K562 (cell line): ENCODE data around the gene MALAT1. TPM values are rescaled to one million over a fixed set of nuclear protein-coding genes. Genes with fewer than 3 reads are reported as not detected.

Source experiments
- CHCHD3 ChIP-seq: fragments of 250-450 bp; sonication (Bioruptor Pico); IDR thresholded peaks from 2 replicates; pipeline ENCODE4 v2.1.2; 2022; ENCODE audit warnings: mild to moderate bottlenecking
- EHMT2 ChIP-seq: fragments of 450-650 bp; IDR thresholded peaks from 2 replicates; pipeline ENCODE4 v1.6.1; 2018; ENCODE audit warnings: antibody characterized with exemption
- FOS ChIP-seq: IDR thresholded peaks from 3 replicates; pipeline ENCODE4 v1.6.1; 2011; ENCODE audit not compliant: insufficient read length; ENCODE audit errors: extremely low read depth
- FOXM1 ChIP-seq, 2 experiments: fragments of 450-650 bp in 1 of 2; sonication (generic) in 1 of 2; formaldehyde crosslinking in 1 of 2; IDR thresholded peaks; 2 replicates each; pipeline versions ENCODE4 v1.6.1 to v1.9.0; 2017 to 2022; ENCODE audit warnings: low read depth in 2 of 2, mild to moderate bottlenecking in 2 of 2, missing genetic modification reagents in 1 of 2, moderate library complexity in 1 of 2
- KAT2B ChIP-seq: IDR thresholded peaks from one replicate; pipeline ENCODE4 v1.6.1; 2012; ENCODE audit warnings: low read depth, mild to moderate bottlenecking, control low read depth, inconsistent platforms, low read length, moderate library complexity
- NRF1 ChIP-seq, 2 experiments: fragments of 450-650 bp; IDR thresholded peaks in 1 of 2; conservative IDR thresholded peaks in 1 of 2; 2 replicates each; pipeline ENCODE4 v1.6.1; 2014; ENCODE audit warnings: mild to moderate bottlenecking in 2 of 2
- PCBP2 ChIP-seq: fragments of 200-400 bp; formaldehyde crosslinking; IDR thresholded peaks from 2 replicates; pipeline ENCODE4 v1.6.1; 2018; ENCODE audit warnings: low read length, low read depth, mild to moderate bottlenecking, moderate library complexity; ENCODE audit not compliant: poor library complexity, severe bottlenecking
- SAFB ChIP-seq: fragments of 200-400 bp; formaldehyde crosslinking; IDR thresholded peaks from 2 replicates; pipeline ENCODE4 v1.6.1; 2017; ENCODE audit warnings: low read depth, low read length, borderline replicate concordance
- SPI1 ChIP-seq: IDR thresholded peaks from 2 replicates; pipeline ENCODE4 v1.6.1; 2011; ENCODE audit warnings: low read depth, low read length, control low read depth, borderline replicate concordance
- STAT5B ChIP-seq: fragments of 250-450 bp; sonication (Bioruptor Pico); IDR thresholded peaks from 2 replicates; pipeline ENCODE4 v1.8.0; 2021; ENCODE audit warnings: mild to moderate bottlenecking, inconsistent platforms
- ZNF316 ChIP-seq: fragments of 450-650 bp; IDR thresholded peaks from 2 replicates; pipeline ENCODE4 v1.6.1; 2016
- polyA plus RNA-seq, 8 experiments: library from polyadenylated mRNA; depleted of rRNA in 4 of 8; stranded (reverse) in 5 of 8; unstranded in 3 of 8; fragments of >200 nt; fragmentation: Nextera tagmentation in 2 of 8; fragmentation: Illumina TruSeq in 1 of 8; extraction: Ambion mirVana in 2 of 8; extraction: Trizol in 1 of 8; gene quantifications; 2 replicates each; pipeline versions ENCODE4 v1.2.1 to v1.2.3, GENCODE V29; 2011 to 2014; ENCODE audit warnings: inconsistent platforms in 1 of 8, missing spikeins in 1 of 8
- total RNA-seq, 7 experiments: library from RNA; depleted of rRNA in 6 of 7; stranded (reverse); fragments of >200 nt in 6 of 7; fragmentation: Illumina TruSeq in 2 of 7; extraction: Trizol in 2 of 7; gene quantifications; 2 replicates each; pipeline versions ENCODE4 v1.2.1 to v1.2.3, GENCODE V29; 2011 to 2021; ENCODE audit warnings: low replicate concordance in 1 of 7
- TF ChIP-seq, protein P1 (sequence below): fragments of 200-800 bp; sonication (Bioruptor generic); IDR thresholded peaks from 2 replicates; pipeline ENCODE4 v1.6.1; 2017; ENCODE audit warnings: missing genetic modification characterization, missing compliant biosample characterization
- TF ChIP-seq, protein P2 (sequence below), 3 experiments: fragments of 200-800 bp in 1 of 3; sonication (Bioruptor generic) in 1 of 3; sonication (generic) in 1 of 3; formaldehyde crosslinking in 1 of 3; IDR thresholded peaks; 2 replicates each; pipeline versions ENCODE4 v1.6.1 to v1.8.0; 2016 to 2022; ENCODE audit warnings: mild to moderate bottlenecking in 2 of 3, missing compliant biosample characterization in 2 of 3, missing genetic modification characterization in 2 of 3, missing genetic modification reagents in 1 of 3
- TF ChIP-seq, protein P3 (sequence below): fragments of 250-450 bp; sonication (Bioruptor Pico); IDR thresholded peaks from 2 replicates; pipeline ENCODE4 v1.5.1; 2021; ENCODE audit warnings: mild to moderate bottlenecking
- TF ChIP-seq, protein P4 (sequence below): fragments of 450-650 bp; IDR thresholded peaks from 2 replicates; pipeline ENCODE4 v1.6.1; 2016; ENCODE audit warnings: borderline replicate concordance
- TF ChIP-seq, protein P5 (sequence below), 2 experiments: fragments of 450-650 bp; IDR thresholded peaks; 2 replicates each; pipeline ENCODE4 v1.6.1; 2018; ENCODE audit warnings: mild to moderate bottlenecking in 2 of 2, low read depth in 1 of 2; ENCODE audit not compliant: partially characterized antibody in 2 of 2

Gene MALAT1
- total and polyA plus RNA-seq, 9 of the 15 experiments (the other 6 are each of a cell fraction or from before 2014, with no cell fraction given): 363 to 8,715 (median 2,351) TPM

DNA sequence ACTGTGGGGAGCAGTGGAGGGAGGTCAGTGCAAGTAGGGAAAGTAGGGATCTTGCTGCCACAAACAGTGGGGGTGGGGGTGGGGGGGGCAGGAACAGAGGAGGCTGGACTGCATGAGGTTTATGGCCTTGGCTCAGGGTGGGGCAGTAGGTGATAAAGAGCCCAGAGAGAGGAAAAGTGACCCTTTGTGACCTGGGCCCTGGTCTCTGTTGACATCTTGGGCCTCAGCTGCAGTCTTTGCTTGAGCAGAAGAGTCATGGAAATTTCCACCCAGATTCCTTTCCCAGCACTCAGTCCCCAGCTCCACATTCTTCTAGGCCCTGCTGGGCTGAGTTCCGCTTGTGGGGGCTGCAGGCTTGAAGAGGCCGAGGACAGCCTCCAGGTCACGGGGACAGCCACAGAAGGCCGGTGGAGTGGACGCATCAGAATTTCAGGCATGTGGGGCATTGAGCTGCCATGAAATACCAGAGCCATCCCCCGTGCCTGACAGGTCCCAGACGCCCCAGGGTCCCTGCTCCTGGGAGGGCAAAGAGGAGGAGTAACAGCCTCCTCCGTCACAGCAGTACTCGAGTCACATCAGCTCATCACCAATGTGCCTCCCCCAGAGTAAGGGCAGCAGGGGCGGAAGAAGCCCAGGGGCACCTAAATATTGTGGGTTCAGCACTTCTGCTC, 9.7 kb upstream of the MALAT1 start (continued):
- TF ChIP-seq, protein P1, sequence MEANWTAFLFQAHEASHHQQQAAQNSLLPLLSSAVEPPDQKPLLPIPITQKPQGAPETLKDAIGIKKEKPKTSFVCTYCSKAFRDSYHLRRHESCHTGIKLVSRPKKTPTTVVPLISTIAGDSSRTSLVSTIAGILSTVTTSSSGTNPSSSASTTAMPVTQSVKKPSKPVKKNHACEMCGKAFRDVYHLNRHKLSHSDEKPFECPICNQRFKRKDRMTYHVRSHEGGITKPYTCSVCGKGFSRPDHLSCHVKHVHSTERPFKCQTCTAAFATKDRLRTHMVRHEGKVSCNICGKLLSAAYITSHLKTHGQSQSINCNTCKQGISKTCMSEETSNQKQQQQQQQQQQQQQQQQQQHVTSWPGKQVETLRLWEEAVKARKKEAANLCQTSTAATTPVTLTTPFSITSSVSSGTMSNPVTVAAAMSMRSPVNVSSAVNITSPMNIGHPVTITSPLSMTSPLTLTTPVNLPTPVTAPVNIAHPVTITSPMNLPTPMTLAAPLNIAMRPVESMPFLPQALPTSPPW: 0 out of 2 replicates have a peak, but pooled peaks have one; percentile 10
- no peak for TF ChIP-seq FOXM1 (IDR thresholded peaks at IDR 0.05; ENCODE audit: low read depth)
- no peak for TF ChIP-seq FOXM1 (CRISPR knock-in tag; IDR thresholded peaks at IDR 0.05; ENCODE audit: low read depth)
- TF ChIP-seq, protein P2, sequence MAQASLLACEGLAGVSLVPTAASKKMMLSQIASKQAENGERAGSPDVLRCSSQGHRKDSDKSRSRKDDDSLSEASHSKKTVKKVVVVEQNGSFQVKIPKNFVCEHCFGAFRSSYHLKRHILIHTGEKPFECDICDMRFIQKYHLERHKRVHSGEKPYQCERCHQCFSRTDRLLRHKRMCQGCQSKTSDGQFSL (CRISPR knock-in tag; IDR thresholded peaks at IDR 0.05): peak; percentile 74; the same call in 1 of the 2 replicates
- TF ChIP-seq, protein P2 (tag; IDR thresholded peaks at IDR 0.05): peak in 1 of 2 experiments; percentile 81; a peak in 2 of 4 replicates
- TF ChIP-seq CHCHD3 (CRISPR knock-in tag): no peak
- TF ChIP-seq SPI1: no peak
- TF ChIP-seq KAT2B: no peak
- TF ChIP-seq NRF1 (conservative IDR thresholded peaks at IDR 0.05 in 1 of 2, IDR thresholded peaks at IDR 0.05 in 1 of 2): no peak
- TF ChIP-seq, protein P3, sequence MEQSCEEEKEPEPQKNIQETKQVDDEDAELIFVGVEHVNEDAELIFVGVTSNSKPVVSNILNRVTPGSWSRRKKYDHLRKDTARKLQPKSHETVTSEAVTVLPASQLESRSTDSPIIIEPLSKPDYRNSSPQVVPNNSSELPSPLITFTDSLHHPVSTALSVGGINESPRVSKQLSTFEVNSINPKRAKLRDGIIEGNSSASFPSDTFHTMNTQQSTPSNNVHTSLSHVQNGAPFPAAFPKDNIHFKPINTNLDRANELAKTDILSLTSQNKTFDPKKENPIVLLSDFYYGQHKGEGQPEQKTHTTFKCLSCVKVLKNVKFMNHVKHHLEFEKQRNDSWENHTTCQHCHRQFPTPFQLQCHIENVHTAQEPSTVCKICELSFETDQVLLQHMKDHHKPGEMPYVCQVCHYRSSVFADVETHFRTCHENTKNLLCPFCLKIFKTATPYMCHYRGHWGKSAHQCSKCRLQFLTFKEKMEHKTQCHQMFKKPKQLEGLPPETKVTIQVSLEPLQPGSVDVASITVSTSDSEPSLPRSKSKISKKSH (CRISPR knock-in tag): no peak
- TF ChIP-seq, protein P4, sequence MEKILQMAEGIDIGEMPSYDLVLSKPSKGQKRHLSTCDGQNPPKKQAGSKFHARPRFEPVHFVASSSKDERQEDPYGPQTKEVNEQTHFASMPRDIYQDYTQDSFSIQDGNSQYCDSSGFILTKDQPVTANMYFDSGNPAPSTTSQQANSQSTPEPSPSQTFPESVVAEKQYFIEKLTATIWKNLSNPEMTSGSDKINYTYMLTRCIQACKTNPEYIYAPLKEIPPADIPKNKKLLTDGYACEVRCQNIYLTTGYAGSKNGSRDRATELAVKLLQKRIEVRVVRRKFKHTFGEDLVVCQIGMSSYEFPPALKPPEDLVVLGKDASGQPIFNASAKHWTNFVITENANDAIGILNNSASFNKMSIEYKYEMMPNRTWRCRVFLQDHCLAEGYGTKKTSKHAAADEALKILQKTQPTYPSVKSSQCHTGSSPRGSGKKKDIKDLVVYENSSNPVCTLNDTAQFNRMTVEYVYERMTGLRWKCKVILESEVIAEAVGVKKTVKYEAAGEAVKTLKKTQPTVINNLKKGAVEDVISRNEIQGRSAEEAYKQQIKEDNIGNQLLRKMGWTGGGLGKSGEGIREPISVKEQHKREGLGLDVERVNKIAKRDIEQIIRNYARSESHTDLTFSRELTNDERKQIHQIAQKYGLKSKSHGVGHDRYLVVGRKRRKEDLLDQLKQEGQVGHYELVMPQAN: no peak
- TF ChIP-seq FOS: no peak
- no peak for TF ChIP-seq PCBP2
- TF ChIP-seq, protein P5, sequence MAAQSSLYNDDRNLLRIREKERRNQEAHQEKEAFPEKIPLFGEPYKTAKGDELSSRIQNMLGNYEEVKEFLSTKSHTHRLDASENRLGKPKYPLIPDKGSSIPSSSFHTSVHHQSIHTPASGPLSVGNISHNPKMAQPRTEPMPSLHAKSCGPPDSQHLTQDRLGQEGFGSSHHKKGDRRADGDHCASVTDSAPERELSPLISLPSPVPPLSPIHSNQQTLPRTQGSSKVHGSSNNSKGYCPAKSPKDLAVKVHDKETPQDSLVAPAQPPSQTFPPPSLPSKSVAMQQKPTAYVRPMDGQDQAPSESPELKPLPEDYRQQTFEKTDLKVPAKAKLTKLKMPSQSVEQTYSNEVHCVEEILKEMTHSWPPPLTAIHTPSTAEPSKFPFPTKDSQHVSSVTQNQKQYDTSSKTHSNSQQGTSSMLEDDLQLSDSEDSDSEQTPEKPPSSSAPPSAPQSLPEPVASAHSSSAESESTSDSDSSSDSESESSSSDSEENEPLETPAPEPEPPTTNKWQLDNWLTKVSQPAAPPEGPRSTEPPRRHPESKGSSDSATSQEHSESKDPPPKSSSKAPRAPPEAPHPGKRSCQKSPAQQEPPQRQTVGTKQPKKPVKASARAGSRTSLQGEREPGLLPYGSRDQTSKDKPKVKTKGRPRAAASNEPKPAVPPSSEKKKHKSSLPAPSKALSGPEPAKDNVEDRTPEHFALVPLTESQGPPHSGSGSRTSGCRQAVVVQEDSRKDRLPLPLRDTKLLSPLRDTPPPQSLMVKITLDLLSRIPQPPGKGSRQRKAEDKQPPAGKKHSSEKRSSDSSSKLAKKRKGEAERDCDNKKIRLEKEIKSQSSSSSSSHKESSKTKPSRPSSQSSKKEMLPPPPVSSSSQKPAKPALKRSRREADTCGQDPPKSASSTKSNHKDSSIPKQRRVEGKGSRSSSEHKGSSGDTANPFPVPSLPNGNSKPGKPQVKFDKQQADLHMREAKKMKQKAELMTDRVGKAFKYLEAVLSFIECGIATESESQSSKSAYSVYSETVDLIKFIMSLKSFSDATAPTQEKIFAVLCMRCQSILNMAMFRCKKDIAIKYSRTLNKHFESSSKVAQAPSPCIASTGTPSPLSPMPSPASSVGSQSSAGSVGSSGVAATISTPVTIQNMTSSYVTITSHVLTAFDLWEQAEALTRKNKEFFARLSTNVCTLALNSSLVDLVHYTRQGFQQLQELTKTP (IDR thresholded peaks at IDR 0.05; ENCODE audit: low read depth in 1 of 2, partially characterized antibody in 2 of 2): no peak
- no peak for TF ChIP-seq SAFB
- peak; percentile 49; the same call in 1 of the 2 replicates for TF ChIP-seq ZNF316
- TF ChIP-seq EHMT2: no peak
- TF ChIP-seq STAT5B: no peak
